Lung (tissue), 12 donors: ENCODE results near the gene AHDC1. TPM values are rescaled to one million over a fixed set of nuclear protein-coding genes. Genes with fewer than 3 reads are reported as not detected.

ENCODE experiments used
- ATAC-seq: fragments of 200-7000 bp; cut with Tn5 transposase; one replicate; pipeline ENCODE4 v1.9.1; 2020; ENCODE audit warnings: moderate number of reproducible peaks; ENCODE audit not compliant: insufficient read depth, low FRiP score
- DNase-seq, 3 donors: peaks; one replicate each; pipeline ENCODE4 v3.0.0-alpha.2; 2013 to 2017
- H3K27ac ChIP-seq, 2 donors: one replicate each; pipeline ENCODE4 v1.5.1; 2013; ENCODE audit warnings: mild to moderate bottlenecking in 2 of 2, moderate library complexity in 2 of 2, control low read depth in 1 of 2, inconsistent platforms in 1 of 2, low read depth in 1 of 2, low read length in 1 of 2
- H3K27me3 ChIP-seq, 3 donors: one replicate each; pipeline ENCODE4 v1.5.1; 2013; ENCODE audit warnings: low read length in 2 of 3; ENCODE audit not compliant: control insufficient read depth in 3 of 3, insufficient read depth in 3 of 3
- H3K36me3 ChIP-seq, 4 donors: one replicate each; pipeline ENCODE4 v1.5.1; 2013; ENCODE audit warnings: low read length in 4 of 4, mild to moderate bottlenecking in 1 of 4, moderate library complexity in 1 of 4; ENCODE audit not compliant: control insufficient read depth in 4 of 4, insufficient read depth in 4 of 4
- H3K4me1 ChIP-seq, 5 donors: one replicate each; pipeline ENCODE4 v1.5.1; 2013; ENCODE audit warnings: low read length in 5 of 5, mild to moderate bottlenecking in 2 of 5, moderate library complexity in 1 of 5; ENCODE audit not compliant: control insufficient read depth in 5 of 5, insufficient read depth in 5 of 5
- H3K4me3 ChIP-seq: one replicate; pipeline ENCODE4 v1.5.1; 2013; ENCODE audit warnings: mild to moderate bottlenecking, control low read depth, moderate library complexity
- H3K9ac ChIP-seq, 2 donors: one replicate each; pipeline ENCODE4 v1.5.1; 2013; ENCODE audit warnings: low read length in 2 of 2, control low read depth in 1 of 2; ENCODE audit not compliant: insufficient read depth in 1 of 2
- H3K9me3 ChIP-seq, 4 donors: one replicate each; pipeline ENCODE4 v1.5.1; 2013; ENCODE audit warnings: low read length in 3 of 4, mild to moderate bottlenecking in 1 of 4, moderate library complexity in 1 of 4; ENCODE audit not compliant: control insufficient read depth in 4 of 4, insufficient read depth in 3 of 4
- WGBS, 2 donors: extraction: QIAGEN DNeasy Blood & Tissue Kit; methylation state at CpG; one replicate each; pipeline ENCODE4 v1.1.7; 2013; 5-methylcytosine and 5-hydroxymethylcytosine counted together
- polyA plus RNA-seq, 2 donors: library from polyadenylated mRNA; stranded (reverse); fragments of 200-250 nt; gene quantifications; one replicate each; pipeline ENCODE4 v1.2.1, GENCODE V29; 2013
- total RNA-seq, 2 donors: library from RNA; depleted of rRNA in 1 of 2; stranded (reverse); fragments of >200 nt in 1 of 2; gene quantifications; one replicate each; pipeline ENCODE4 v1.2.1, GENCODE V29; 2014 to 2021
- TF ChIP-seq, protein P1 (sequence below): IDR thresholded peaks from 2 replicates; pipeline ENCODE4 v1.5.1; 2012; ENCODE audit warnings: mild to moderate bottlenecking; ENCODE audit errors: control extremely low read depth, extremely low read depth
- donor health status: control.
- donor health status: control.
- donor health status: Bipolar disorder and iron deficiency.
- donor health status: healthy.
- donor health status: DM: yes; HTN: yes; CAD: no.

Gene AHDC1
- total and polyA plus RNA-seq, 4 donors = 10.3 to 37.9 (median 21.8) TPM

- WGBS, 2 donors = 17 to 24% methylated on average over 17 of the region's 17 CpGs
- TF ChIP-seq, protein P1, sequence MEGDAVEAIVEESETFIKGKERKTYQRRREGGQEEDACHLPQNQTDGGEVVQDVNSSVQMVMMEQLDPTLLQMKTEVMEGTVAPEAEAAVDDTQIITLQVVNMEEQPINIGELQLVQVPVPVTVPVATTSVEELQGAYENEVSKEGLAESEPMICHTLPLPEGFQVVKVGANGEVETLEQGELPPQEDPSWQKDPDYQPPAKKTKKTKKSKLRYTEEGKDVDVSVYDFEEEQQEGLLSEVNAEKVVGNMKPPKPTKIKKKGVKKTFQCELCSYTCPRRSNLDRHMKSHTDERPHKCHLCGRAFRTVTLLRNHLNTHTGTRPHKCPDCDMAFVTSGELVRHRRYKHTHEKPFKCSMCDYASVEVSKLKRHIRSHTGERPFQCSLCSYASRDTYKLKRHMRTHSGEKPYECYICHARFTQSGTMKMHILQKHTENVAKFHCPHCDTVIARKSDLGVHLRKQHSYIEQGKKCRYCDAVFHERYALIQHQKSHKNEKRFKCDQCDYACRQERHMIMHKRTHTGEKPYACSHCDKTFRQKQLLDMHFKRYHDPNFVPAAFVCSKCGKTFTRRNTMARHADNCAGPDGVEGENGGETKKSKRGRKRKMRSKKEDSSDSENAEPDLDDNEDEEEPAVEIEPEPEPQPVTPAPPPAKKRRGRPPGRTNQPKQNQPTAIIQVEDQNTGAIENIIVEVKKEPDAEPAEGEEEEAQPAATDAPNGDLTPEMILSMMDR = no peak
- no peak for ATAC-seq
These were observed 29.8 kb upstream of the AHDC1 start for GRCh38 chr1:27633640-27634176.

DNA sequence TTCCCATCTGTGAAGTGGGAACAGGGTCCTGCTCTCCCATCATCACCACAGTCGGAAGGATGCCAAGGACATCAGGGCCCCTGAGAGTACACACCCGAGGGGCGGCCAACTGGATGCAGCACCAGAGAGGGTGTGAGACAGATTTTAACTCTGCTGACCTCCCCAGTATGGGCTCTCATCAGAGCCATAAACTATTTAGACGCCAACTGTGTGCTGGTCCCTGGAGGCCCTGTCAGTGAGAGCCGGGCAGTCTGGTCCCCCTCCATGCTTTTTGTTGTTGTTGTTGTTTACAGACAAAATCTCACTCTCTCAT lies 29.3 kb upstream of the AHDC1 start:
- Histone ChIP-seq H3K36me3 (no peaks in the 10 kb centered on the region), H3K9ac (no peak overlapping the region), H3K27ac (peak overlapping the region; percentile 27 to 96), H3K9me3 (no peaks in the 10 kb centered on the region), H3K27me3 (peaks cover 0 to 27% (median 18%) of the 10 kb centered on the region in 3 donors), H3K4me3 (no peak overlapping the region), H3K4me1 (peaks cover 0 to 24% (median 4%) of the 10 kb centered on the region in 5 donors)
- DNase-seq = no peak
- TF ChIP-seq, protein P1 = no peak
- WGBS, 2 donors = 63 to 73% methylated on average over 5 of the region's 5 CpGs
- no peak for ATAC-seq

More at GRCh38 chr1:27633640-27634176, 29.8 kb upstream of the AHDC1 start:
- Histone ChIP-seq H3K9ac (no peak overlapping the region), H3K36me3 (no peaks in the 10 kb centered on the region), H3K27me3 (peaks cover 0 to 27% (median 18%) of the 10 kb centered on the region in 3 donors), H3K4me1 (peaks cover 0 to 22% (median 2%) of the 10 kb centered on the region in 5 donors), H3K4me3 (peak overlapping the region; percentile 57), H3K9me3 (no peaks in the 10 kb centered on the region), H3K27ac (peak overlapping the region; percentile 66 to 96)
- DNase-seq = no peak

DNA sequence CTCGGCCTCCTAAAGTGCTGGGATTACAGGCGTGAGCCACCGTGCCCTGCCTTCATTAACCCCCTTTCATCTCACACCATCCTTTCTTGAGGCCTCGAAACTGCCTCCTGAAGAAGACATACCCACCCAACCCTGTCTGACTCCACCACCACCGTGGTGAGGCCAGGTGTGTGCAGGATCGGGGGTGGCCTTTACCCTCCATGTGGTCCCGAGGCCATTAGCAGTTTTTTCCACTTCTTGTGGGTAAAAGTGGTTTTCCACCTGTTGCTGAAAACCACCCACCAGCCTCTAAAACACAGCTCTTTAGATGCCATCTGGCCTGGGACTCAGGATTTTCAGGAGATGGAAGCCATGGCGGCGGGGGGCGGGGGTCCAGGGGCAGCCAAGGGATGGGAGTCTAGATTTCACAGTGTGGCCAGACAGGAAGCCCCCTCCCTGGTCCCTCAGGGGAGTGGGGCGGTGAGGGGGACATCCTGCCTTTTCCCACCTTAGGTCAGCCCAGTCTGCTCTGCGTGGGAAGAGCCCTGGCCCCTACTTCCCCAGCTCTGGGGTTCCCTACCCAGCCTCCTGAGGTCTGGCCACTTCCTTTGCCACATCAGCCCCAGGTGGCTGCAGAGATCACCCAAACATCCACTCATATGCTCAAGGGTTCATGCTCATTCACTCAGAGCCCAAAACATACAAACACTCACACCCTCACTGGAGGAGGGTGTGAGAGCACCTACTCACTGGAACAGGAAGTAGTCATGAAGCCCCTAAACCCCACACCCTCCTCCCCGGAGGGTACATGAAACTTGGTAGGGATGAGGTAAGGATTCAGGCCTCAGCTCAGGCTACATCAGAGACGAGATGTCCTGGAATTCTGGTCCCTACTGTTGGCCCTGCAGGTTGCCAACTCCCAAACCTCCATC lies 28.7 kb upstream of the AHDC1 start:
- H3K4me1 ChIP-seq = peaks cover 0 to 24% (median 4%) of the 10 kb centered on the region in 5 donors
- H3K36me3 ChIP-seq = no peaks in the 10 kb centered on the region
- TF ChIP-seq, protein P1 = no peak
- H3K27ac ChIP-seq = peak overlapping the region; percentile 48 to 96
- H3K4me3 ChIP-seq = no peak overlapping the region
- H3K9ac ChIP-seq = no peak overlapping the region
- ATAC-seq (no peak), DNase-seq (no peak)
- 23 to 49% methylated on average over 13 to 14 of the region's 14 CpGs for WGBS, 2 donors
- H3K27me3 ChIP-seq = peaks cover 0 to 27% (median 18%) of the 10 kb centered on the region in 3 donors
- no peaks in the 10 kb centered on the region for H3K9me3 ChIP-seq
